ENCODE measurements around the gene CARM1. TPM values are rescaled to one million over a fixed set of nuclear protein-coding genes. Genes with fewer than 3 reads are reported as not detected.

CARM1 gene
- total and polyA plus RNA-seq, 2 of the 13 experiments (the other 11 are each of a cell fraction or from before 2014, with no cell fraction given) = 27.6 to 55.8 TPM

DNA sequence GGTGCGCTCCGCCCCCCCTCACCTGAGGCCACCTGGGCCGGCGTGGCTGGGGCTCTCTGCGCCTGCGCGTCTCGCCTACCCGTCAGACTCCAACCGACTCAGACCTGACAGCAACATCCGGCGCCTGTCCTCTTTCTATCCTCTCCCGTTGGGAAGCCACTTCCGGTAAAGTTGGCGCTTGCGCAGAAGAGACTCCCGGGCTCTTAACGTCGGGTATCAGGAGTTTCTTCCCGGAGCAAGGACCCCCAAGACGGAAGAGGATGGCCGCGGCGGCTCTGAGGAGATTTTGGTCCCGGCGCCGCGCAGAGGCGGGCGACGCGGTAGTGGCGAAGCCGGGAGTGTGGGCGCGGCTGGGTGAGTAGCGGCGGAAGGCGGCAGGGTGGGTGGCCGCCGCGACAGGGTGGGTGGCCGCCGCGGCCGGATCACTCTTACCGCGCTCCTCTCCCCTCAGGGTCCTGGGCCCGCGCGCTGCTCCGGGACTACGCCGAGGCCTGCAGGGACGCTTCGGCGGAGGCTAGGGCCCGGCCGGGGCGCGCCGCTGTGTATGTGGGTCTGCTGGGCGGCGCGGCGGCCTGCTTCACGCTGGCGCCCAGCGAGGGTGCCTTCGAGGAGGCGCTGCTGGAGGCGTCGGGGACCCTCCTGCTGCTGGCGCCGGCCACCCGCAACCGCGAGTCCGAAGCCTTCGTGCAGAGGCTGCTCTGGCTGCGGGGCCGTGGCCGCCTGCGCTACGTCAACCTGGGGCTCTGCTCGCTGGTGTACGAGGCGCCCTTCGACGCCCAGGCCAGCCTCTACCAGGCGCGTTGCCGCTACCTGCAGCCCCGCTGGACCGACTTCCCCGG, 57.4 kb downstream of the CARM1 start, which contains the start of the genes TIMM29 and YIPF2 (continued):
- TF ChIP-seq ZNF138 (CRISPR knock-in tag; IDR thresholded peaks at IDR 0.05; ENCODE audit: low read depth) (0 out of 2 replicates have a peak, but pooled peaks have one; percentile 70), ZNF205 (CRISPR knock-in tag; IDR thresholded peaks at IDR 0.05) (peak; percentile 61; the same call in 1 of the 2 replicates), SNAI1 (CRISPR knock-in tag; IDR thresholded peaks at IDR 0.05; ENCODE audit: borderline replicate concordance) (no peak), NFE2L2 (IDR thresholded peaks at IDR 0.05; ENCODE audit: low read length) (no peak), ZNF333 (CRISPR knock-in tag; IDR thresholded peaks at IDR 0.05; ENCODE audit: borderline replicate concordance) (peak; percentile 50; the same call in 1 of the 2 replicates), ZNF543 (CRISPR knock-in tag; IDR thresholded peaks at IDR 0.05) (peak; percentile 85), MXD4 (CRISPR knock-in tag; IDR thresholded peaks at IDR 0.05) (0 out of 2 replicates have a peak, but pooled peaks have one; percentile 59), SMARCC2 (IDR thresholded peaks at IDR 0.05) (no peak), ZNF761 (CRISPR knock-in tag; conservative IDR thresholded peaks at IDR 0.05) (no peak), ZNF30 (CRISPR knock-in tag; IDR thresholded peaks at IDR 0.05) (no peak), ZBTB38 (CRISPR knock-in tag; IDR thresholded peaks at IDR 0.05) (no peak; the same call in 1 of the 2 replicates), SMC3 (IDR thresholded peaks at IDR 0.05; ENCODE audit: low read length) (no peak), JDP2 (CRISPR knock-in tag; IDR thresholded peaks at IDR 0.05; ENCODE audit: borderline replicate concordance) (no peak; the same call in 1 of the 2 replicates), ETV6 (CRISPR knock-in tag; conservative IDR thresholded peaks at IDR 0.05) (no peak), ZNF431 (CRISPR knock-in tag; IDR thresholded peaks at IDR 0.05; ENCODE audit: borderline replicate concordance, low read depth) (peak; percentile 60; the same call in 1 of the 2 replicates), ZMYM4 (CRISPR knock-in tag; IDR thresholded peaks at IDR 0.05) (no peak; the same call in 1 of the 2 replicates)
- TF ChIP-seq, protein P1, sequence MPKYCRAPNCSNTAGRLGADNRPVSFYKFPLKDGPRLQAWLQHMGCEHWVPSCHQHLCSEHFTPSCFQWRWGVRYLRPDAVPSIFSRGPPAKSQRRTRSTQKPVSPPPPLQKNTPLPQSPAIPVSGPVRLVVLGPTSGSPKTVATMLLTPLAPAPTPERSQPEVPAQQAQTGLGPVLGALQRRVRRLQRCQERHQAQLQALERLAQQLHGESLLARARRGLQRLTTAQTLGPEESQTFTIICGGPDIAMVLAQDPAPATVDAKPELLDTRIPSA (CRISPR knock-in tag; IDR thresholded peaks at IDR 0.05; ENCODE audit: borderline replicate concordance) = no peak
- TF ChIP-seq, protein P2, sequence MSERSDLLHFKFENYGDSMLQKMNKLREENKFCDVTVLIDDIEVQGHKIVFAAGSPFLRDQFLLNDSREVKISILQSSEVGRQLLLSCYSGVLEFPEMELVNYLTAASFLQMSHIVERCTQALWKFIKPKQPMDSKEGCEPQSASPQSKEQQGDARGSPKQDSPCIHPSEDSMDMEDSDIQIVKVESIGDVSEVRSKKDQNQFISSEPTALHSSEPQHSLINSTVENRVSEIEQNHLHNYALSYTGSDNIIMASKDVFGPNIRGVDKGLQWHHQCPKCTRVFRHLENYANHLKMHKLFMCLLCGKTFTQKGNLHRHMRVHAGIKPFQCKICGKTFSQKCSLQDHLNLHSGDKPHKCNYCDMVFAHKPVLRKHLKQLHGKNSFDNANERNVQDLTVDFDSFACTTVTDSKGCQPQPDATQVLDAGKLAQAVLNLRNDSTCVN (CRISPR knock-in tag; IDR thresholded peaks at IDR 0.05; ENCODE audit: borderline replicate concordance) = 0 out of 2 replicates have a peak, but pooled peaks have one; percentile 39
- TF ChIP-seq, protein P3, sequence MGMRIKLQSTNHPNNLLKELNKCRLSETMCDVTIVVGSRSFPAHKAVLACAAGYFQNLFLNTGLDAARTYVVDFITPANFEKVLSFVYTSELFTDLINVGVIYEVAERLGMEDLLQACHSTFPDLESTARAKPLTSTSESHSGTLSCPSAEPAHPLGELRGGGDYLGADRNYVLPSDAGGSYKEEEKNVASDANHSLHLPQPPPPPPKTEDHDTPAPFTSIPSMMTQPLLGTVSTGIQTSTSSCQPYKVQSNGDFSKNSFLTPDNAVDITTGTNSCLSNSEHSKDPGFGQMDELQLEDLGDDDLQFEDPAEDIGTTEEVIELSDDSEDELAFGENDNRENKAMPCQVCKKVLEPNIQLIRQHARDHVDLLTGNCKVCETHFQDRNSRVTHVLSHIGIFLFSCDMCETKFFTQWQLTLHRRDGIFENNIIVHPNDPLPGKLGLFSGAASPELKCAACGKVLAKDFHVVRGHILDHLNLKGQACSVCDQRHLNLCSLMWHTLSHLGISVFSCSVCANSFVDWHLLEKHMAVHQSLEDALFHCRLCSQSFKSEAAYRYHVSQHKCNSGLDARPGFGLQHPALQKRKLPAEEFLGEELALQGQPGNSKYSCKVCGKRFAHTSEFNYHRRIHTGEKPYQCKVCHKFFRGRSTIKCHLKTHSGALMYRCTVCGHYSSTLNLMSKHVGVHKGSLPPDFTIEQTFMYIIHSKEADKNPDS (CRISPR knock-in tag; IDR thresholded peaks at IDR 0.05) = no peak
- TF ChIP-seq, protein P4, sequence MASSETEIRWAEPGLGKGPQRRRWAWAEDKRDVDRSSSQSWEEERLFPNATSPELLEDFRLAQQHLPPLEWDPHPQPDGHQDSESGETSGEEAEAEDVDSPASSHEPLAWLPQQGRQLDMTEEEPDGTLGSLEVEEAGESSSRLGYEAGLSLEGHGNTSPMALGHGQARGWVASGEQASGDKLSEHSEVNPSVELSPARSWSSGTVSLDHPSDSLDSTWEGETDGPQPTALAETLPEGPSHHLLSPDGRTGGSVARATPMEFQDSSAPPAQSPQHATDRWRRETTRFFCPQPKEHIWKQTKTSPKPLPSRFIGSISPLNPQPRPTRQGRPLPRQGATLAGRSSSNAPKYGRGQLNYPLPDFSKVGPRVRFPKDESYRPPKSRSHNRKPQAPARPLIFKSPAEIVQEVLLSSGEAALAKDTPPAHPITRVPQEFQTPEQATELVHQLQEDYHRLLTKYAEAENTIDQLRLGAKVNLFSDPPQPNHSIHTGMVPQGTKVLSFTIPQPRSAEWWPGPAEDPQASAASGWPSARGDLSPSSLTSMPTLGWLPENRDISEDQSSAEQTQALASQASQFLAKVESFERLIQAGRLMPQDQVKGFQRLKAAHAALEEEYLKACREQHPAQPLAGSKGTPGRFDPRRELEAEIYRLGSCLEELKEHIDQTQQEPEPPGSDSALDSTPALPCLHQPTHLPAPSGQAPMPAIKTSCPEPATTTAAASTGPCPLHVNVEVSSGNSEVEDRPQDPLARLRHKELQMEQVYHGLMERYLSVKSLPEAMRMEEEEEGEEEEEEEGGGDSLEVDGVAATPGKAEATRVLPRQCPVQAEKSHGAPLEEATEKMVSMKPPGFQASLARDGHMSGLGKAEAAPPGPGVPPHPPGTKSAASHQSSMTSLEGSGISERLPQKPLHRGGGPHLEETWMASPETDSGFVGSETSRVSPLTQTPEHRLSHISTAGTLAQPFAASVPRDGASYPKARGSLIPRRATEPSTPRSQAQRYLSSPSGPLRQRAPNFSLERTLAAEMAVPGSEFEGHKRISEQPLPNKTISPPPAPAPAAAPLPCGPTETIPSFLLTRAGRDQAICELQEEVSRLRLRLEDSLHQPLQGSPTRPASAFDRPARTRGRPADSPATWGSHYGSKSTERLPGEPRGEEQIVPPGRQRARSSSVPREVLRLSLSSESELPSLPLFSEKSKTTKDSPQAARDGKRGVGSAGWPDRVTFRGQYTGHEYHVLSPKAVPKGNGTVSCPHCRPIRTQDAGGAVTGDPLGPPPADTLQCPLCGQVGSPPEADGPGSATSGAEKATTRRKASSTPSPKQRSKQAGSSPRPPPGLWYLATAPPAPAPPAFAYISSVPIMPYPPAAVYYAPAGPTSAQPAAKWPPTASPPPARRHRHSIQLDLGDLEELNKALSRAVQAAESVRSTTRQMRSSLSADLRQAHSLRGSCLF (CRISPR knock-in tag; IDR thresholded peaks at IDR 0.05; ENCODE audit: borderline replicate concordance) = no peak
